ENCODE results near the gene C2orf66. TPM values are rescaled to one million over a fixed set of nuclear protein-coding genes. Genes with fewer than 3 reads are reported as not detected.

Gene C2orf66
- total RNA-seq, 1 donor from 2014 or later = 1.0 TPM

DNA sequence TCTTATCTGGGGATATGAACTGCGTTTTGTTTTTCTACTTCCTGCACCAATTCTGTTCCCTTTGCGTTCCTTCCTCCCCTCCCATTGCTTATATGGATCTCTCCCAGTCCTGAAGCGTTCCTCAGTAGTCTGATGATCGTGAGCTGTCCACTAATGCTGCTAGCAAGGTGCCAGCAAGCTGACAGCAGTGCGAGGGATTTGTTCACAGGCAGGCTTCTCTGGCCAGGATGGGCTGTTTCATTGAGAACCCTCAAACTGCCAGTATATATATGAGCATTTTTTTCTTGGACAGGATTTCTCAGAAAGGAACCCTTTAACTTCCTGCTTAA, 49.8 kb downstream of the C2orf66 start:
- no peak for DNase-seq (ENCODE audit: low spot score)

DNA sequence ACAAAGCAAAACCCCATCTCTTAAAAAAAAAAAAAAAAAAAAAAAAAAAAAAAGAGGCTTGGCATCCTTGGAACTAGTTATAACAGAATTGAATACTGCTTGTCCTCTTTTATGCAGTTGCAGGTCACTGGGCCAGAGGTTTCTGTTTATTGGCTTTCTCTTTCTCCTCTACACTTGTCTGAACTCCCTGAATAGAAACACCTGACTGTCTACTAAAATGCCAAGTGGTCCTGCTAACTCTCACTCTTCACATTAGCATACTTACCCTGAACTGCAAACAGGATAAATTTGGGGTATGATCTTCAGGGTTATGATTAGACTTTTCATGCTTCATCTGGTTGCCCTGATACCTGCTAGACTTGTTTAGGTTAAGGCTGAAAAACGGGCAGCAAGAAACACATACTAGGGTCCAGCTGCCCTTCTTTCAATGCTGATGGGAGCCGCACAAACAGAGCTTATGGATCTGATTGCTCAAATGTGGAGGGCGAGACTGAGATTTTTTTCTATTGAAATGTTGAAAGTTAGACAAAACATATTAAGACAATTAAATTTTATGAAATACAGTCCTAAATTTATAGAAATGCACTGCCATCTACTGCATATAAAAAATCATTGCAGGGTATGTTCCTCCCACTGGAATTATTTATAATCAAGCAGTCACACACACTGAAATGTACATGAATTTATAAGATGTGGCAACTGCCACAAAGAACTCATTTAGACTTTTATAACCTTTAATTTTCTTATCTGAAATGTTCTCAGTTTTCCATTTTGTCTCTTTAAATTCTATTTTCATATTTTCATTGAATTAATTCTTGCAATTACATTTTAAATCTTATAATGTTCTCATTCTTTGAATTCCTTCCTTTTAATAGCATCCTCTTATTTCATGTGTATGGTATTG, 50.4 kb downstream of the C2orf66 start:
- no peak for DNase-seq (ENCODE audit: low spot score)

Other genes starting within 250 kb of the C2orf66 start
- 23.3 TPM for gene HECW2, start 215.8 kb downstream of the C2orf66 start, total RNA-seq
- 1.4 TPM for gene CCDC150, start 169.6 kb downstream of the C2orf66 start, total RNA-seq
- gene GTF3C3, start 9.7 kb downstream of the C2orf66 start, total RNA-seq = 38.3 TPM
- gene PGAP1, start 117.4 kb upstream of the C2orf66 start, total RNA-seq = 40.3 TPM

Data from ureter (tissue), 1 donor.